Neuronal stem cell (in vitro differentiated cells): ENCODE results near the gene ATP2C2.
A peak's percentile ranks its signal among the peaks of the same experiment; 100 is the strongest.

Experiments used
- DNase-seq: peaks from one replicate; pipeline ENCODE4 v3.0.0-alpha.2; 2013; ENCODE audit warnings: low spot score
- H2AFZ ChIP-seq: one replicate; pipeline ENCODE4 v1.6.1; 2013; ENCODE audit warnings: mild to moderate bottlenecking, low read length, inconsistent platforms
- H2AK5ac ChIP-seq: 2 replicates; pipeline ENCODE4 v1.6.1; 2013; ENCODE audit warnings: low read depth, mild to moderate bottlenecking, inconsistent platforms, low read length, moderate library complexity, mixed read lengths
- H2BK120ac ChIP-seq: 2 replicates; pipeline ENCODE4 v1.6.1; 2013; ENCODE audit warnings: low read depth, mild to moderate bottlenecking, inconsistent platforms, low read length, moderate library complexity, mixed read lengths
- H2BK12ac ChIP-seq: one replicate; pipeline ENCODE4 v1.6.1; 2013; ENCODE audit warnings: low read length, inconsistent platforms
- H2BK15ac ChIP-seq: 2 replicates; pipeline ENCODE4 v1.6.1; 2013; ENCODE audit warnings: mild to moderate bottlenecking, low read length, inconsistent platforms, mixed read lengths
- H2BK5ac ChIP-seq: one replicate; pipeline ENCODE4 v1.6.1; 2013; ENCODE audit warnings: inconsistent platforms, mild to moderate bottlenecking, low read length, moderate library complexity
- H3K14ac ChIP-seq: one replicate; pipeline ENCODE4 v1.6.1; 2013; ENCODE audit warnings: low read length, inconsistent platforms
- H3K18ac ChIP-seq: 2 replicates; pipeline ENCODE4 v1.6.1; 2013; ENCODE audit warnings: low read length, inconsistent platforms
- H3K23ac ChIP-seq: 2 replicates; pipeline ENCODE4 v1.6.1; 2013; ENCODE audit warnings: low read depth, mild to moderate bottlenecking, mixed read lengths, low read length, inconsistent platforms; ENCODE audit not compliant: poor library complexity
- H3K27ac ChIP-seq: replicated peaks from 3 replicates; pipeline ENCODE4 v1.5.1; 2013; ENCODE audit warnings: low read length, inconsistent platforms
- H3K27me3 ChIP-seq, 3 experiments: 2 replicates each; pipeline ENCODE4 v1.6.1; 2013; ENCODE audit warnings: low read length in 3 of 3, mild to moderate bottlenecking in 2 of 3, inconsistent platforms in 1 of 3, low read depth in 1 of 3, mixed read lengths in 1 of 3, moderate library complexity in 1 of 3; ENCODE audit not compliant: control insufficient read depth in 3 of 3, insufficient read depth in 3 of 3
- H3K36me3 ChIP-seq, 2 donors: replicated peaks in 1 of 2; 2 replicates each; pipeline ENCODE4 v1.6.1; 2013; ENCODE audit warnings: low read length in 2 of 2; ENCODE audit not compliant: control insufficient read depth in 2 of 2, insufficient read depth in 2 of 2
- H3K4ac ChIP-seq: 2 replicates; pipeline ENCODE4 v1.6.1; 2013; ENCODE audit warnings: inconsistent platforms, mild to moderate bottlenecking, low read length, moderate library complexity
- H3K4me1 ChIP-seq, 2 donors: 1 replicate in 1 of 2; 2 replicates in 1 of 2; pipeline ENCODE4 v1.6.1; 2013; ENCODE audit warnings: low read length in 2 of 2, low read depth in 1 of 2; ENCODE audit not compliant: control insufficient read depth in 2 of 2, insufficient read depth in 1 of 2
- H3K4me2 ChIP-seq: one replicate; pipeline ENCODE4 v1.6.1; 2013; ENCODE audit warnings: mild to moderate bottlenecking, low read length, inconsistent platforms; ENCODE audit not compliant: insufficient read depth, poor library complexity, severe bottlenecking
- H3K4me3 ChIP-seq, 2 donors: 2 replicates each; pipeline ENCODE4 v1.5.1; 2013; ENCODE audit warnings: low read length in 2 of 2, mild to moderate bottlenecking in 2 of 2, inconsistent platforms in 1 of 2, moderate library complexity in 1 of 2
- H3K79me1 ChIP-seq: one replicate; pipeline ENCODE4 v1.6.1; 2013; ENCODE audit warnings: low read depth, mild to moderate bottlenecking, inconsistent platforms, low read length, moderate library complexity
- H3K9ac ChIP-seq: one replicate; pipeline ENCODE4 v1.6.1; 2013; ENCODE audit warnings: mild to moderate bottlenecking, low read depth, low read length, inconsistent platforms; ENCODE audit not compliant: poor library complexity
- H3K9me3 ChIP-seq, 2 donors: replicated peaks in 1 of 2; 2 replicates each; pipeline versions ENCODE3 to v1.6.1; 2013; ENCODE audit warnings: low read length in 2 of 2, mild to moderate bottlenecking in 2 of 2, inconsistent platforms in 1 of 2, low read depth in 1 of 2, mixed read lengths in 1 of 2, moderate library complexity in 1 of 2; ENCODE audit not compliant: control insufficient read depth in 2 of 2, insufficient read depth in 1 of 2
- H4K8ac ChIP-seq: one replicate; pipeline ENCODE4 v1.6.1; 2013; ENCODE audit warnings: low read depth, mild to moderate bottlenecking, inconsistent platforms, low read length, moderate library complexity
- H4K91ac ChIP-seq: one replicate; pipeline ENCODE4 v1.6.1; 2013; ENCODE audit warnings: low read length, low read depth, mild to moderate bottlenecking, inconsistent platforms; ENCODE audit not compliant: poor library complexity
- WGBS, 2 donors: extraction: QIAGEN DNeasy Blood & Tissue Kit; methylation state at CpG; one replicate each; pipeline ENCODE4 v1.1.7; 2013; ENCODE audit warnings: missing lambda C conversion rate in 2 of 2, mixed read lengths in 1 of 2; ENCODE audit not compliant: insufficient read length in 2 of 2, insufficient replicate concordance in 1 of 2; ENCODE audit errors: extremely low coverage in 2 of 2; 5-methylcytosine and 5-hydroxymethylcytosine counted together

The ATP2C2 gene

DNA sequence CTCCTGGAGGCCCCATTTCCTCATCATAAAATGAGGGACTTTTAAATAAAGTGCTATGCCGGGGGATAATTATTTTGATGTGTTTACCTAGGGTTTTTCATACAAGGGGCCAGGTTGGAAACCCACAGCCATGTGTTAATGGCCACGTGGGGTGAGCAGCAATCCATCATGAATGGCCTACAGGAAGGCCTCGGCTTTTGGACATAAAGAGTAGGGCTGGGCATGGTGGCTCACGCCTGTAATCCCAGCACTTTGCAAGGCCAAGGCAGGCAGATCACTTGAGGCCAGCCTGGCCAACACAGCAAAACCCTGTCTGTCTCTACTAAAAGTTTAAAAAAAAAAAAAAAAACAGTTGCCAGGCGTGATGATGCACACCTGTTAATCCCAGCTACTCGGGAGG lies 95.8 kb downstream of the ATP2C2 start:
- H2BK12ac ChIP-seq: no peak overlapping the region
- H2AFZ ChIP-seq: no peak overlapping the region
- DNase-seq: no peak
- peaks cover 5 to 20% of the 10 kb centered on the region in 2 donors for H3K36me3 ChIP-seq
- no peak overlapping the region for H2BK5ac ChIP-seq
- H3K9me3 ChIP-seq: peaks cover 4 to 26% of the 10 kb centered on the region in 2 donors
- no peak overlapping the region for H4K8ac ChIP-seq
- H3K4me1 ChIP-seq: peaks cover 0 to 2% of the 10 kb centered on the region in 2 donors
- H4K91ac ChIP-seq: no peak overlapping the region
- no peak overlapping the region for H2BK120ac ChIP-seq
- H3K27me3 ChIP-seq: no peaks in the 10 kb centered on the region
- no peak overlapping the region for H3K9ac ChIP-seq
- no peak overlapping the region for H3K18ac ChIP-seq
- no peak overlapping the region for H3K4me3 ChIP-seq
- H3K79me1 ChIP-seq: no peaks in the 10 kb centered on the region
- no CpG with 5 or more reads among the region's 6 CpGs for WGBS, 2 donors
- no peak overlapping the region for H3K4ac ChIP-seq
- H3K23ac ChIP-seq: no peak overlapping the region
- H2BK15ac ChIP-seq: no peak overlapping the region
- no peak overlapping the region for H3K4me2 ChIP-seq
- H3K14ac ChIP-seq: no peak overlapping the region
- H3K27ac ChIP-seq: no peak overlapping the region
- no peak overlapping the region for H2AK5ac ChIP-seq

DNA sequence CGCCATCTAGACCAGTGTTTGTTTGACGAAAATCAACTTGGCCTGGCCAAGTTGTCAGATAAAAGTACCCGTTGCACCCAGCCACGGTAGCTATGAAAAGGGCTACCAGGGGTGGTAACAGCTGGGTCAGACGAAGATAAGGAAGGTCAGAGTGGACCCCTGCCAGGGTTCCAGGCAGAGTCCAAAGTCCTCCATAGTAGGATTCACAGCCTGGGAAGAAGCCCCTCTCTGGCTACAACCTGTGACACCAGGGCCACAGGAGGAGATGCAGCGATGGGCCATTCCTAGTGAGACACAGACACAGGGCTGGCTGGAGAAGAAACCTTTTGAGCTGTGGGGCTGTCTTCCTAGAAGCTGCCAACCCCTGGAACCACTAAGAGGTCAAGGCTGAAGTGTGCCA lies 96.8 kb downstream of the ATP2C2 start:
- no peaks in the 10 kb centered on the region for H3K27me3 ChIP-seq
- no peak overlapping the region for H4K8ac ChIP-seq
- no peak for DNase-seq
- no peak overlapping the region for H3K4ac ChIP-seq
- H2BK120ac ChIP-seq: no peak overlapping the region
- H2AFZ ChIP-seq: no peak overlapping the region
- no peak overlapping the region for H3K9ac ChIP-seq
- WGBS, 2 donors: no CpG with 5 or more reads among the region's 6 CpGs
- H4K91ac ChIP-seq: no peak overlapping the region
- no peak overlapping the region for H3K14ac ChIP-seq
- H3K4me3 ChIP-seq: peak overlapping the region in 1 of 2 donors; percentile 12
- no peak overlapping the region for H3K4me2 ChIP-seq
- H3K9me3 ChIP-seq: peaks cover 4 to 26% of the 10 kb centered on the region in 2 donors
- H2AK5ac ChIP-seq: no peak overlapping the region
- no peak overlapping the region for H3K27ac ChIP-seq
- no peaks in the 10 kb centered on the region for H3K4me1 ChIP-seq
- no peak overlapping the region for H3K23ac ChIP-seq
- no peak overlapping the region for H2BK12ac ChIP-seq
- H3K79me1 ChIP-seq: no peaks in the 10 kb centered on the region
- no peak overlapping the region for H2BK5ac ChIP-seq
- peaks cover 5 to 20% of the 10 kb centered on the region in 2 donors for H3K36me3 ChIP-seq
- H3K18ac ChIP-seq: no peak overlapping the region
- H2BK15ac ChIP-seq: no peak overlapping the region

DNA sequence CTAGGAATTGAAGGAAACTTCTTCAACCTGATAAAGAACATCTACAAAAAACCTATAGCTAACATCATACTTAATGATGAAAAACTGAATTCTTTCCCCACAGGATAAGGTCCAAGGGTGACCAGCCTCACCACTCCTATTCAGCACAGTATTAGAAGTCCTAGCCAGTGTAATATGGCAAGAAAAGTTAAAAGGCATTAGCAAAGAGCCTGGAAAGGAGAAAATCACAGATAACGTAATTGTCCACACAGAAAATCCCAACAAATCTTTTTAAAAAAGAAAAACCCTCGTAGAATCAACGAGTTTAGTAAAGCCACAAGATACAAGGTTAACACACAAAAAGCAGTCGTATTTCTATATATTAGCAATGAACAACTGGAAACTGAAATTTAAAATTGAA lies 98.4 kb downstream of the ATP2C2 start:
- no peak overlapping the region for H2AK5ac ChIP-seq
- H2AFZ ChIP-seq: no peak overlapping the region
- no peak overlapping the region for H2BK12ac ChIP-seq
- WGBS, 2 donors: no CpG with 5 or more reads among the region's 4 CpGs
- no peak overlapping the region for H3K27ac ChIP-seq
- H3K36me3 ChIP-seq: peaks cover 5 to 20% of the 10 kb centered on the region in 2 donors
- no peak overlapping the region for H3K14ac ChIP-seq
- H3K4me2 ChIP-seq: no peak overlapping the region
- H3K4me3 ChIP-seq: no peak overlapping the region
- no peak overlapping the region for H2BK120ac ChIP-seq
- no peak overlapping the region for H3K4ac ChIP-seq
- no peak overlapping the region for H4K91ac ChIP-seq
- H3K18ac ChIP-seq: no peak overlapping the region
- H3K23ac ChIP-seq: no peak overlapping the region
- no peak for DNase-seq
- peaks cover 4 to 27% of the 10 kb centered on the region in 2 donors for H3K9me3 ChIP-seq
- no peak overlapping the region for H2BK5ac ChIP-seq
- no peak overlapping the region for H3K9ac ChIP-seq
- H4K8ac ChIP-seq: no peak overlapping the region
- no peak overlapping the region for H2BK15ac ChIP-seq
- no peaks in the 10 kb centered on the region for H3K79me1 ChIP-seq
- no peaks in the 10 kb centered on the region for H3K4me1 ChIP-seq
- no peaks in the 10 kb centered on the region for H3K27me3 ChIP-seq

DNA sequence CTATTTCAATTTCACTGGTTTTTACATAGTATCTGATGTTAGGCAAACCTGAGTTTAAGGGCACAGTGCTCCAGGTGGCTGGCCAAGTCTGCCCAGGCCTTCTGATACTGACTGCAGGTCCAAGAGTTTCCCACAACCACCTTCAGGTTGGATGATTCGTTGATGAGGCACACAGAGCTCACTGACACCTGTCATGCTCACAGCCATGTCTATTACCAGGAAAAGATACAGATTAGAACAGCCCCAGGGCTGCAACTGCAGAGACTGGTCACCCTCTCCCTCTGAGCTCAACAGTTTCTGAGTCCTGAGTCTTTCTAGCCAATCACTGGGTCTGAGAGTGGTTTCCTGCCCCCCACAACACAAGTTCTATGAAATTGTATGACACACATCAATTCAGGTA lies 98.9 kb downstream of the ATP2C2 start:
- H3K4me2 ChIP-seq: no peak overlapping the region
- H3K4me1 ChIP-seq: no peaks in the 10 kb centered on the region
- no peak overlapping the region for H2BK12ac ChIP-seq
- H3K9me3 ChIP-seq: peaks cover 5 to 31% of the 10 kb centered on the region in 2 donors
- H3K4me3 ChIP-seq: no peak overlapping the region
- no peak overlapping the region for H4K8ac ChIP-seq
- H2BK120ac ChIP-seq: no peak overlapping the region
- no peak overlapping the region for H3K27ac ChIP-seq
- no peak overlapping the region for H3K9ac ChIP-seq
- H3K36me3 ChIP-seq: peaks cover 5 to 20% of the 10 kb centered on the region in 2 donors
- no peaks in the 10 kb centered on the region for H3K27me3 ChIP-seq
- H2BK15ac ChIP-seq: no peak overlapping the region
- no peak overlapping the region for H2AFZ ChIP-seq
- H3K18ac ChIP-seq: no peak overlapping the region
- no peak overlapping the region for H3K4ac ChIP-seq
- no peak overlapping the region for H2AK5ac ChIP-seq
- no peaks in the 10 kb centered on the region for H3K79me1 ChIP-seq
- no peak overlapping the region for H3K14ac ChIP-seq
- H3K23ac ChIP-seq: no peak overlapping the region
- H4K91ac ChIP-seq: no peak overlapping the region
- no peak overlapping the region for H2BK5ac ChIP-seq
- no CpG with 5 or more reads among the region's 1 CpG for WGBS, 2 donors
- DNase-seq: no peak
